GM23248 (cell line): ENCODE measurements around the gene ELF4. TPM values are rescaled to one million over a fixed set of nuclear protein-coding genes. Genes with fewer than 3 reads are reported as not detected.

Experiments
- DNase-seq: peaks from one replicate; pipeline ENCODE4 v3.0.0-alpha.2; 2015
- H2AFZ ChIP-seq: fragments of 200-600 bp; sonication (generic); 2 replicates; pipeline ENCODE4 v1.6.1; 2016; ENCODE audit warnings: antibody characterized with exemption
- H3F3A ChIP-seq: fragments of 200-600 bp; sonication (generic); 2 replicates; pipeline ENCODE4 v1.6.1; 2016; ENCODE audit warnings: mild to moderate bottlenecking, antibody characterized with exemption, mixed run types; ENCODE audit not compliant: insufficient read depth
- H3K27ac ChIP-seq: fragments of 200-600 bp; sonication (generic); 2 replicates; pipeline ENCODE4 v1.5.1; 2016; ENCODE audit warnings: mild to moderate bottlenecking
- H3K27me3 ChIP-seq: fragments of 200-600 bp; sonication (generic); replicated peaks from 2 replicates; pipeline ENCODE4 v1.6.1; 2016; ENCODE audit warnings: mild to moderate bottlenecking; ENCODE audit not compliant: insufficient read depth
- H3K36me3 ChIP-seq: fragments of 200-600 bp; sonication (generic); 2 replicates; pipeline ENCODE4 v1.6.1; 2016; ENCODE audit warnings: low read depth, mild to moderate bottlenecking
- H3K4me1 ChIP-seq: fragments of 200-600 bp; sonication (generic); 2 replicates; pipeline ENCODE4 v1.6.1; 2016; ENCODE audit warnings: mild to moderate bottlenecking; ENCODE audit not compliant: insufficient read depth
- H3K4me2 ChIP-seq: fragments of 200-600 bp; sonication (generic); one replicate; pipeline ENCODE4 v1.6.1; 2016; ENCODE audit warnings: mild to moderate bottlenecking; ENCODE audit not compliant: unreplicated experiment
- H3K4me3 ChIP-seq: fragments of 200-600 bp; sonication (generic); 2 replicates; pipeline ENCODE4 v1.5.1; 2016; ENCODE audit warnings: mild to moderate bottlenecking
- H3K79me2 ChIP-seq: fragments of 200-600 bp; sonication (generic); 2 replicates; pipeline ENCODE4 v1.6.1; 2016; ENCODE audit warnings: mild to moderate bottlenecking; ENCODE audit not compliant: insufficient read depth
- H3K9ac ChIP-seq: fragments of 200-600 bp; sonication (generic); 2 replicates; pipeline ENCODE4 v1.6.1; 2016; ENCODE audit warnings: mild to moderate bottlenecking
- H3K9me2 ChIP-seq: fragments of 200-600 bp; sonication (generic); 2 replicates; pipeline ENCODE4 v1.6.1; 2016; ENCODE audit warnings: mixed run types, mild to moderate bottlenecking, moderate library complexity; ENCODE audit not compliant: insufficient read depth
- H3K9me3 ChIP-seq: fragments of 200-600 bp; sonication (generic); one replicate; pipeline ENCODE4 v1.6.1; 2017; ENCODE audit warnings: low read depth
- H4K20me1 ChIP-seq: fragments of 200-600 bp; sonication (generic); 2 replicates; pipeline ENCODE4 v1.6.0; 2016; ENCODE audit not compliant: insufficient read depth
- EZH2 ChIP-seq: fragments of 200-600 bp; sonication (generic); IDR thresholded peaks from 2 replicates; pipeline ENCODE4 v1.6.1; 2018; ENCODE audit warnings: antibody characterized with exemption, mild to moderate bottlenecking; ENCODE audit not compliant: insufficient read depth, poor library complexity, severe bottlenecking
- EZH2phosphoT487 ChIP-seq: fragments of 200-600 bp; sonication (generic); IDR thresholded peaks from 2 replicates; pipeline ENCODE4 v1.6.1; 2018; ENCODE audit warnings: antibody characterized with exemption, moderate library complexity, mild to moderate bottlenecking, low read depth; ENCODE audit not compliant: insufficient read depth
- WGBS, 2 experiments: methylation state at CpG; one replicate each; pipeline ENCODE4 v1.1.6; 2015 to 2017; ENCODE audit warnings: low lambda C conversion rate in 2 of 2, low coverage in 1 of 2; ENCODE audit errors: missing lambda C conversion rate in 2 of 2; 5-methylcytosine and 5-hydroxymethylcytosine counted together
- in situ Hi-C: fragments of 300-500 bp; cut with MboI; formaldehyde crosslinking; loops from 2 replicates; pipeline ENCODE4 v1.15.0; 2020
- polyA plus RNA-seq: library from polyadenylated mRNA; unstranded; fragments of >200 nt; fragmentation: Nextera tagmentation; extraction: Ambion mirVana; gene quantifications from 2 replicates; pipeline ENCODE4 v1.2.1, GENCODE V29; 2016
- total RNA-seq: library from RNA; depleted of rRNA; stranded (reverse); fragments of >200 nt; shearing (Covaris generic); gene quantifications from 2 replicates; pipeline ENCODE4 v1.2.3, GENCODE V29; 2014

The ELF4 gene
- total and polyA plus RNA-seq, 2 experiments from 2014 or later: 9.4 to 16.5 TPM

GRCh38 chrX:130111220-130112154 is 1.2 kb upstream of the ELF4 start:
- in situ Hi-C loops: no loop called here
- Histone ChIP-seq H3K9me2 (no peaks in the 10 kb centered on the region), H3K9ac (peak overlapping the region; percentile 100), H3K36me3 (no peaks in the 10 kb centered on the region), H3K4me2 (peak overlapping the region; percentile 48), H3K27ac (peak overlapping the region; percentile 78), H3K27me3 (no peaks in the 10 kb centered on the region), H4K20me1 (no peaks in the 10 kb centered on the region), H2AFZ (peak overlapping the region; percentile 63; the same call in 1 of the 2 replicates), H3K79me2 (peaks cover 35% of the 10 kb centered on the region), H3K4me3 (peak overlapping the region; percentile 68), H3K9me3 (no peaks in the 10 kb centered on the region), H3F3A (no peaks in the 10 kb centered on the region), H3K4me1 (peaks cover 9% of the 10 kb centered on the region)
- DNase-seq: peak; percentile 51
- TF ChIP-seq EZH2 (no peak), EZH2phosphoT487 (no peak)
- WGBS, 2 experiments: 36 to 38% methylated on average over 22 to 32 of the region's 43 CpGs

- in situ Hi-C loops: no loop called here
- H3K27me3 ChIP-seq: no peaks in the 10 kb centered on the region
- H3K79me2 ChIP-seq: peaks cover 53% of the 10 kb centered on the region
- H4K20me1 ChIP-seq: no peaks in the 10 kb centered on the region
- H3K4me3 ChIP-seq: peak overlapping the region; percentile 83
- no peaks in the 10 kb centered on the region for H3F3A ChIP-seq
- peak overlapping the region; percentile 100 for H3K9ac ChIP-seq
- H3K9me3 ChIP-seq: no peaks in the 10 kb centered on the region
- H3K27ac ChIP-seq: peak overlapping the region; percentile 97
- no peaks in the 10 kb centered on the region for H3K36me3 ChIP-seq
- peaks cover 11% of the 10 kb centered on the region for H3K4me1 ChIP-seq
- H2AFZ ChIP-seq: peak overlapping the region; percentile 62; the same call in 1 of the 2 replicates
- 1 to 2% methylated on average over 18 to 26 of the region's 81 CpGs for WGBS, 2 experiments
- peak overlapping the region; percentile 86 for H3K4me2 ChIP-seq
- DNase-seq: peak; percentile 62
- no peaks in the 10 kb centered on the region for H3K9me2 ChIP-seq
- TF ChIP-seq EZH2: no peak
- no peak for TF ChIP-seq EZH2phosphoT487
Observed at GRCh38 chrX:130109429-130110378, 593 bp downstream of the ELF4 start.

GRCh38 chrX:130108647-130109428 is 1.5 kb downstream of the ELF4 start:
- Histone ChIP-seq H3K36me3 (no peaks in the 10 kb centered on the region), H3K4me2 (peak overlapping the region; percentile 86), H3K9me2 (no peaks in the 10 kb centered on the region), H3F3A (no peaks in the 10 kb centered on the region), H3K79me2 (peaks cover 62% of the 10 kb centered on the region), H3K27me3 (no peaks in the 10 kb centered on the region), H3K9ac (peak overlapping the region; percentile 100), H3K4me1 (peaks cover 11% of the 10 kb centered on the region), H3K4me3 (peak overlapping the region; percentile 83), H3K27ac (peak overlapping the region; percentile 97), H4K20me1 (no peaks in the 10 kb centered on the region), H2AFZ (no peak overlapping the region), H3K9me3 (no peaks in the 10 kb centered on the region)
- in situ Hi-C loops: no loop called here
- 0 to 3% methylated on average over 1 to 8 of the region's 9 CpGs for WGBS, 2 experiments
- no peak for TF ChIP-seq EZH2phosphoT487
- no peak for TF ChIP-seq EZH2
- peak; percentile 62 for DNase-seq
